ENCODE measurements around the gene HAVCR1.
"Not testable (repeated sequence)": the region's sequence is repeated elsewhere in the genome, so short reads cannot be mapped to it uniquely, and the experiment has no call there.

HAVCR1 gene

DNA sequence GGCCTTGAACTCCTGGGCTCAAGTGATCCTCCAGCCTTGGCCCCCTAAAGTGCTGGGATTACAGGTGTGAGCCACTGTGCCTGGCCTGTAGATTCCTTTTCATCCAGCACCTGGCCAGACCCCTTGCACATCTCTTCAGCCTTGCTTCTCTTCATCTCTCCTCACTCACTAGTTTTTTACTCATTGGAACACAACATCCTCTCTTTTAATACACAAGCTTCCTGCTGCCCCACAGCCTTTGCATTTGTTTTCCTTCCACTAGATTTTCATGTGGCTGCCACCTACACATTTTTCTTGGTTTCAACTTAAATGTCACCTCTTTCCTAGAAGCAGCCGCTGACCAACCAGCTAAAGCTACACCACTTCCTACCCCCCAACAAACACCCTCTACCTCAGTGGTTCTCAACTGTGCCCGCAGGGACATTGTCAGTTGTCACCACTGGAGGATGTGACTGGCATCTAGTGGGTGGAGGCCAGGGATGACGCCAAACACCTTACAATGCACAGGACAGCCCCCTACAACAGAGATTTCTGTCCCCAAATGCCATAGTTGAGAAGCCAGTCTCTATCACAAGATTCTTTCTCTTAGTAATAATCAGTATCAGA is 33.7 kb downstream of the HAVCR1 start:
- Histone ChIP-seq H3K4me1 (ENCODE audit: control insufficient read depth, insufficient read depth, low read length) (no peaks in the 10 kb centered on the region), H3K27me3 (ENCODE audit: control insufficient read depth, insufficient read depth, low read length) (no peaks in the 10 kb centered on the region), H3K36me3 (ENCODE audit: insufficient read depth, low read length) (no peaks in the 10 kb centered on the region), H3K4me3 (ENCODE audit: low read length) (no peak overlapping the region), H3K9me3 (replicated peaks; ENCODE audit: low read length) (no peaks in the 10 kb centered on the region), H3K4me2 (ENCODE audit: low read length) (no peak overlapping the region), H3K9ac (ENCODE audit: low read depth, low read length) (no peak overlapping the region)

DNA sequence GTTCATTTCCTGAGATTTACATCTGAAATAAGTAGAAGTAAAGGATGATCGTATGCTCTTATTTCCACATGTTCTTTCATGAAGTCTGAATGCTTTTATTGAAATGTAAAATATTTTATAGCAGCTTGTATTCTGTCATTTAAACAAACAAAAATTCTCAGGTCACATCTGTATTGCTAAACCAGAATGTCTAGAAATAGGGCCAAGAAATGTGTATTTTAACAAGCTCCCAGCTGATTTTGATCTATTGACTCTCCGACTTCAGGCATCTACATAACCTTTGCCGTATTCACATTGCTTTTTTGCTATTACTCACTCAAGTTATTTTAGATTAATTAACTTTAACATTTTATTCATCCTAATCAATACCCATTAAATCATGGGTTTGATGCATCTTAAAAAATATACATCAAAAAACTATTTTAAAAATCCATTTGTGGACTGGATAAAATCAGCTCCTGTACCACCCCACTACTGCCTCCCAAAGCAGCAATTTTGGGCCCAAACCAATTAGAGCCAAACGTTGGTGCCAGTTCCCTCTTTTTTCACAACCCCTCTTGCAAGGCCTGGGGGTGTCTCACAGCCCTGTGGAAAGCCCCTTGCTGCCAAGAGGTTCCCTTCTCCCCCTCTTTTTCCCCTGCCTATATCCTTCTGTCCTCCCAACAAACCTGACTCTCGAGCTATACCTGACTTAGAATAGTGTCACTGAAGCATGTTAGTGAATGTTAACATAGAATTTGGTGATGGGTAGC is 34.5 kb downstream of the HAVCR1 start:
- Histone ChIP-seq H3K4me3 (ENCODE audit: low read length) (no peak overlapping the region), H3K27me3 (ENCODE audit: control insufficient read depth, insufficient read depth, low read length) (no peaks in the 10 kb centered on the region), H3K4me2 (ENCODE audit: low read length) (no peak overlapping the region), H3K4me1 (ENCODE audit: control insufficient read depth, insufficient read depth, low read length) (no peaks in the 10 kb centered on the region), H3K36me3 (ENCODE audit: insufficient read depth, low read length) (no peaks in the 10 kb centered on the region), H3K9ac (ENCODE audit: low read depth, low read length) (no peak overlapping the region), H3K9me3 (replicated peaks; ENCODE audit: low read length) (no peaks in the 10 kb centered on the region)

DNA sequence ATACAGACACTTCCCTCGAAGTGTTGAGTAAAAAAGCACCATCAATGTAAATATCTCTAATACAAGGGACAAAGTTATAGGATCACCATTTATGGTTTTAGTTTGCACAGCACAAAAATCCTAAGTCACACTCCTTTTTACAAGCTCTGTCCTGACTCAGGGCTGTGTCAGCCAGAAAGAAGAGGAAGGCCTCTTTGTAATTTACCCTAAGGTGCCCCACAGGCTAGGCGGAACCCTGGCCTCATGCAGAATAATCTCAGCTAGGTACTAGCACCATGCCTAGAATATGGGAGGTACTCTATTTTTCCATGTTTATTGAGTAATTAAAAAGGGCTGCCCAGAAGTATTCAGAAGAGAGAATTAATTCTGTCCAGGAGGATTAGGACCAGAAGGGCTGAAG is 36.9 kb downstream of the HAVCR1 start:
- H3K36me3 ChIP-seq (ENCODE audit: insufficient read depth, low read length): no peaks in the 10 kb centered on the region
- no peak overlapping the region for H3K4me3 ChIP-seq (ENCODE audit: low read length)
- H3K9ac ChIP-seq (ENCODE audit: low read depth, low read length): no peak overlapping the region
- no peaks in the 10 kb centered on the region for H3K4me1 ChIP-seq (ENCODE audit: control insufficient read depth, insufficient read depth, low read length)
- no peaks in the 10 kb centered on the region for H3K27me3 ChIP-seq (ENCODE audit: control insufficient read depth, insufficient read depth, low read length)
- no peaks in the 10 kb centered on the region for H3K9me3 ChIP-seq (replicated peaks; ENCODE audit: low read length)
- no peak overlapping the region for H3K4me2 ChIP-seq (ENCODE audit: low read length)

DNA sequence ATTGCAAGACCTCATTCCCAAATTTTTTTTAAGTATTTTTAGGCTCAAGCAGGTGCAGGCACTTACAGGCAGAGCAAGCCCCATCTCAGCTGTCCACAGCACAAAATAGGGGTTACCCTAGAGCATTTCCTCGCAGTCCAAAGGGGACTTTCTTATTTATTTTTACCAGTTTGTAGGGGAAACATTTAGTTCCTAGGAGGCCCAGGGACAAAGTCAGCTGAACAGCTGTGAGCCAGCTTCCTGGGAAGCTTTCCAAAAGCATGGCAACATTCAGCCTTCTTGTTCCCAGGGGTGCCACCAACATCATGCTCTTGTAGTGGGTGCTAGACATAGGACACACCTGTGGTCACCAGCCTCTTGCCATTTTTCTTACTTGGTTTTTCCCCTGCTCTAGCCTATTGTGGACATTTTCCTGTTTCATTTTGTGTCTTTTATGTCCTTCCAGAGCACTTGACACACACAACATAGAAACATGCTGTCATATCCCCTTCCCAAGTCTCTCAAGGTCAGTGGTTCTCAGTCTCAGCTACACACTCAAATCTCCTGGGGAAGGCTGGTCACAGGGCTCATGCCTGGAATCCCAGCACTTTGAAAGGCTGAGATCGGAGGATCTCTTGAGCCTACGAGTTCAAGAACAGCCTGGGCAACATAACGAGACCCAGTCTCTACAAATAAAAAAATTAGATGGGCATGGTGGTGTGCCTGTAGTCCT is 38.2 kb downstream of the HAVCR1 start:
- no peaks in the 10 kb centered on the region for H3K4me1 ChIP-seq (ENCODE audit: control insufficient read depth, insufficient read depth, low read length)
- no peak overlapping the region for H3K9ac ChIP-seq (ENCODE audit: low read depth, low read length)
- no peaks in the 10 kb centered on the region for H3K9me3 ChIP-seq (replicated peaks; ENCODE audit: low read length)
- H3K4me2 ChIP-seq (ENCODE audit: low read length): no peak overlapping the region
- no peak overlapping the region for H3K4me3 ChIP-seq (ENCODE audit: low read length)
- H3K36me3 ChIP-seq (ENCODE audit: insufficient read depth, low read length): no peaks in the 10 kb centered on the region
- no peaks in the 10 kb centered on the region for H3K27me3 ChIP-seq (ENCODE audit: control insufficient read depth, insufficient read depth, low read length)

DNA sequence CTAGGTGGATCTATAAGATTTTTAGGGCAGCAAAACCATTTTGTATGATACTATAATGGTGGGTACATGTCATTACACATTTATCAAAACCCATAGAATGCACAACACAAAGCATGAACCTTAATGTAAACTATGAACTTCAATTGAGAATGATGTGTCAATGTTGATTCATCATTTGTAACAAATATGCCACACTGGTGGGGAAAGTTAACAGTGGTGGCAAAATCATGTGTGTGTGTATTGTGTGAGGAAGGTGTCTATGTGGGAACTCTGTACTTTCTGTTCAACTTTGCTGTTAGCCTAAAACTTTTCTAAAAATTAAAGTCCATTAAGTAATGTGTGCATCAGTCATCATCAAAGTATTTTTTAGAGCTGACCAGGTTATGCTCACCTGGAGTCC is 38.9 kb downstream of the HAVCR1 start:
- H3K36me3 ChIP-seq (ENCODE audit: insufficient read depth, low read length): no peaks in the 10 kb centered on the region
- H3K4me3 ChIP-seq (ENCODE audit: low read length): no peak overlapping the region
- H3K9ac ChIP-seq (ENCODE audit: low read depth, low read length): no peak overlapping the region
- H3K27me3 ChIP-seq (ENCODE audit: control insufficient read depth, insufficient read depth, low read length): no peaks in the 10 kb centered on the region
- H3K9me3 ChIP-seq (replicated peaks; ENCODE audit: low read length): no peaks in the 10 kb centered on the region
- no peak overlapping the region for H3K4me2 ChIP-seq (ENCODE audit: low read length)
- H3K4me1 ChIP-seq (ENCODE audit: control insufficient read depth, insufficient read depth, low read length): no peaks in the 10 kb centered on the region

DNA sequence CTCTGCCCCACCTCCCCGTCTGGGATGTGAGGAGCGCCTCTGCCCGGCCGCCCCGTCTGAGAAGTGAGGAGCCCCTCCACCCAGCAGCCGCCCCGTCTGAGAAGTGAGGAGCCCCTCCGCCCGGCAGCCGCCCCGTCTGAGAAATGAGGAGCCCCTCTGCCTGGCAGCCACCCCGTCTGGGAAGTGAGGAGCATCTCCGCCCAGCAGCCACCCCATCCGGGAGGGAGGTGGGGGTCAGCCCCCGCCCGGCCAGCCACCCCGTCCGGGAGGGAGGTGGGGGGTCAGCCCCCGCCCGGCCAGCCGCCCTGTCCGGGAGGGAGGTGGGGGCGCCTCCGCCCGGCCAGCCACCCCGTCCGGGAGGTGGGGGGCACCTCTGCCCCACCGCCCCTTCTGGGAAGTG is 44.8 kb downstream of the HAVCR1 start:
- H3K4me1 ChIP-seq (ENCODE audit: control insufficient read depth, insufficient read depth, low read length); H3K9me3 ChIP-seq (replicated peaks; ENCODE audit: low read length); H3K9ac ChIP-seq (ENCODE audit: low read depth, low read length); H3K27me3 ChIP-seq (ENCODE audit: control insufficient read depth, insufficient read depth, low read length); H3K4me2 ChIP-seq (ENCODE audit: low read length); H3K4me3 ChIP-seq (ENCODE audit: low read length); H3K36me3 ChIP-seq (ENCODE audit: insufficient read depth, low read length): not testable (repeated sequence)

DNA sequence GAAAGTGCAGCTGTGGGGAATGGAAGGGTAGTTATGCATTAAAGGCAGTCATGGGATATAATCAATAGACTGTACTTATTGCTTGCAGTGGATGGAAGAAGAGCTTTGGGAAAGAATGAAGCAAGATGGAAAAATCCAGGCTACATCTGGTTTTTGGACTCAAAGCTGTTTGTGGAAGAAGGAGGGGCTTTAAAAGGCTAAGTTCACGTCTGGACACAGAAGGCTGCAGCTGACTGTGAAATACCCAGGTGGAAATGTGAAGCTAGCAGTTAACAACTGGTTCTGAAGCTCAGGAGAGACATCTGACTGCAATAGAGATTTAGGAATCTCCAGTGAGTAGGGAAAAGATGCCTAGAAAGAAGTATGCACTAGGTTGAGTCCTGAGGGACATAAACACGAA is 52.7 kb downstream of the HAVCR1 start:
- no peaks in the 10 kb centered on the region for H3K9me3 ChIP-seq (replicated peaks; ENCODE audit: low read length)
- no peak overlapping the region for H3K4me3 ChIP-seq (ENCODE audit: low read length)
- no peaks in the 10 kb centered on the region for H3K36me3 ChIP-seq (ENCODE audit: insufficient read depth, low read length)
- H3K9ac ChIP-seq (ENCODE audit: low read depth, low read length): no peak overlapping the region
- no peak overlapping the region for H3K4me2 ChIP-seq (ENCODE audit: low read length)
- no peaks in the 10 kb centered on the region for H3K4me1 ChIP-seq (ENCODE audit: control insufficient read depth, insufficient read depth, low read length)
- H3K27me3 ChIP-seq (ENCODE audit: control insufficient read depth, insufficient read depth, low read length): no peaks in the 10 kb centered on the region

DNA sequence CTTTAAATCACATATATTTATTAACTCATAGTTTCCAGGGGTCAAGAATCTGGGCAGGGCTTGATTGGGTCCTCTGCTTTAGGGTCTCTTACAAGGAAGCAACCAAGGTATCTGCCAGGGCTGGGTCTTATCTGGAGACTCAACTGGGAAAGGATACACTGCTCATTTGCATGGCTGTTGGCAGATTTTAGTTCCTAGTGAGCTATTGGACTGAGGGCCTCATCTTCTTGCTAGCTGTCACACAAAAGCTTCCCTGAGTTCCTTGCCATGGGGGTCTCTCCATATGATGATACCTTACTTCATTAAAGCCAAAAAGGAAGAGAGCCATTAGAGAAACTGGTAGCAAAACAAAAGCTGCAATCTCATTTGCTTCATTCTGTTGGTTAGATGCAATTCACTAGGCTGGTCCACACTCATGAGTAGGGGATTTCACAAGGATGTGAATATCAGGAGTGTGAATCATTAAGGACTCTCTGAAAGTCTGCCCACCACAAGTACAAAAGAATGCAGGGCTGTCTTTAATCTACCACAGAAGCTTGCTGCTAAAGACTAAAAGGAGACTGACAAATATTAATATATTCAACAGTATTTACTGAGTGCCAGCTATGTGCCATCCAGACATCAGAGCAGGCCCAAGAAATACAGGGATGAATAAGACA is 53.9 kb downstream of the HAVCR1 start:
- no peak overlapping the region for H3K4me3 ChIP-seq (ENCODE audit: low read length)
- H3K36me3 ChIP-seq (ENCODE audit: insufficient read depth, low read length): no peaks in the 10 kb centered on the region
- H3K4me1 ChIP-seq (ENCODE audit: control insufficient read depth, insufficient read depth, low read length): no peaks in the 10 kb centered on the region
- no peaks in the 10 kb centered on the region for H3K27me3 ChIP-seq (ENCODE audit: control insufficient read depth, insufficient read depth, low read length)
- H3K9me3 ChIP-seq (replicated peaks; ENCODE audit: low read length): no peaks in the 10 kb centered on the region
- no peak overlapping the region for H3K9ac ChIP-seq (ENCODE audit: low read depth, low read length)
- no peak overlapping the region for H3K4me2 ChIP-seq (ENCODE audit: low read length)

DNA sequence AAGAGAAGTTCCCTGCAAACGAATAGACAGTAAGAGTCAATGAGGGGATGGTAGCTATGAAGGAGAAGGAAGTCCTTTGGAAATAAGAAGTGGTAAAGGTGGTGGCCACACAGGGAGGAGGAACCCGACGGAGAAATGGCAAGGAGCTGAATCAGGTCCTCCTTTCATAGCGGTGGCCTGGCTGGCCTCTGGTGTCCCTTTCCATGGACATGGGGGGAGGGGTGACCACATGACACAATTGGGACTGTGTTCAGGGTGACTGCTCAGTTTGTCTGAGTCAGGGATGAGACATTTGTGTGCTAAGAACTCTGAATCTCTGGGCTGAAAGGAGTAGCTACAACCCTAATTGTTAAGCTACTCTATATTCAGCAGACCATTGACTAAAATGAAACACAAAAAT is 67.2 kb downstream of the HAVCR1 start:
- Histone ChIP-seq H3K36me3 (ENCODE audit: insufficient read depth, low read length) (no peaks in the 10 kb centered on the region), H3K9ac (ENCODE audit: low read depth, low read length) (no peak overlapping the region), H3K9me3 (replicated peaks; ENCODE audit: low read length) (no peaks in the 10 kb centered on the region), H3K4me3 (ENCODE audit: low read length) (no peak overlapping the region), H3K4me2 (ENCODE audit: low read length) (no peak overlapping the region), H3K4me1 (ENCODE audit: control insufficient read depth, insufficient read depth, low read length) (no peaks in the 10 kb centered on the region), H3K27me3 (ENCODE audit: control insufficient read depth, insufficient read depth, low read length) (no peaks in the 10 kb centered on the region)

DNA sequence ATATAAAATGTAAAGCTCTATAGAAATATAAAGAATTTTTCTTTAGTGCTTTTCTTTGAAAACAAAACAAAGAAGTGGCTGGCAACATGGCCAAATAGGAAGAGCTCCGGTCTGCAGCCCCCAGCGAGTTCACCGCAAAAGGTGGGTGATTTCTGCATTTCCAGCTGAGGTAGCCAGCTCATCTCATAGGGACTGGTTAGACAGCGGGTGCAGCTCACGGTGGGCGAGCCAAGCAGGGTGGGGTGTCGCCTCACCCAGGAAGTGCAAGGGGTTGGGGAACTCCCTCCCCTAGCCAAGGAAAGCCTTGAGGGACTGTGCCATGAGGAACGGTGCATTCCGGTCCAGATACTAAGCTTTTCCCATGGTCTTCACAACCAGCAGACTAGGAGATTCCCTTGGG is 74.9 kb downstream of the HAVCR1 start:
- no peak overlapping the region for H3K9ac ChIP-seq (ENCODE audit: low read depth, low read length)
- no peaks in the 10 kb centered on the region for H3K27me3 ChIP-seq (ENCODE audit: control insufficient read depth, insufficient read depth, low read length)
- H3K36me3 ChIP-seq (ENCODE audit: insufficient read depth, low read length): no peaks in the 10 kb centered on the region
- no peak overlapping the region for H3K4me2 ChIP-seq (ENCODE audit: low read length)
- no peaks in the 10 kb centered on the region for H3K9me3 ChIP-seq (replicated peaks; ENCODE audit: low read length)
- no peak overlapping the region for H3K4me3 ChIP-seq (ENCODE audit: low read length)
- no peaks in the 10 kb centered on the region for H3K4me1 ChIP-seq (ENCODE audit: control insufficient read depth, insufficient read depth, low read length)

DNA sequence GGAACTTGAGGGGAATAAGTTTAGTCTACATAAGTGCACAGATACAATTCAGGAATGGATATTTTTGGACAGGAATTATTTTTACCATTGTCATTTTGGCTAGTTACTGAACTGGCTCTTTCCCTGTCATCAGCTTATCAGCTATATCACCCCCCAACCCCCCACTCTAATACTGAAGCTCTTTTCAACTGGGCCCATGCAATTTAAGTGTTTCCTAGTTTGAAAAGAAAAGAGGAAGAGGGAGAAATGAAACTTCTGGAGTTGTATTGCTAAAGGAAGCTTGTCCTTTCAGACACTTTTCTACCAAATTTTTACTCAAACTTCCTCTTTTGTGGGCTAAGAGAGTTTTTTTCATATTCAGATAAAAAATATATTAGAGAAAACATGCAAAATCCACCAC is 77.4 kb downstream of the HAVCR1 start:
- no peak overlapping the region for H3K4me3 ChIP-seq (ENCODE audit: low read length)
- no peaks in the 10 kb centered on the region for H3K36me3 ChIP-seq (ENCODE audit: insufficient read depth, low read length)
- H3K4me2 ChIP-seq (ENCODE audit: low read length): no peak overlapping the region
- no peaks in the 10 kb centered on the region for H3K9me3 ChIP-seq (replicated peaks; ENCODE audit: low read length)
- H3K9ac ChIP-seq (ENCODE audit: low read depth, low read length): no peak overlapping the region
- no peaks in the 10 kb centered on the region for H3K27me3 ChIP-seq (ENCODE audit: control insufficient read depth, insufficient read depth, low read length)
- no peaks in the 10 kb centered on the region for H3K4me1 ChIP-seq (ENCODE audit: control insufficient read depth, insufficient read depth, low read length)

All from skeletal muscle satellite cell (primary cell).